SK-N-SH treated with all-trans-retinoic acid at 6 μM for 48 hours (cell line): ENCODE data around the gene KRTAP5-6.

Experiments
- ATAC-seq: fragments of 200-7000 bp; cut with Tn5 transposase; 3 replicates; pipeline ENCODE4 v1.9.1; 2020; ENCODE audit warnings: mild to moderate bottlenecking, moderate library complexity
- ARNTL ChIP-seq: fragments of 450-650 bp; formaldehyde crosslinking; IDR thresholded peaks from 2 replicates; pipeline ENCODE4 v1.5.0; 2020; ENCODE audit warnings: low read depth, mild to moderate bottlenecking, moderate library complexity, borderline replicate concordance
- BACH2 ChIP-seq: fragments of 250-450 bp; sonication (Bioruptor Pico); IDR thresholded peaks from 2 replicates; pipeline ENCODE4 v1.9.0; 2021; ENCODE audit warnings: mild to moderate bottlenecking, borderline replicate concordance
- CSDC2 ChIP-seq: fragments of 250-450 bp; sonication (Bioruptor Pico); IDR thresholded peaks from 2 replicates; pipeline ENCODE4 v1.5.0; 2020; ENCODE audit warnings: mild to moderate bottlenecking, moderate library complexity
- CSRNP3 ChIP-seq: fragments of 250-450 bp; sonication (Bioruptor Pico); IDR thresholded peaks from 2 replicates; pipeline ENCODE4 v1.5.1; 2021; ENCODE audit warnings: mild to moderate bottlenecking, moderate library complexity
- ESRRG ChIP-seq: fragments of 250-450 bp; sonication (Bioruptor Pico); IDR thresholded peaks from 2 replicates; pipeline ENCODE4 v1.6.1; 2021; ENCODE audit warnings: mild to moderate bottlenecking
- GLIS3 ChIP-seq: fragments of 250-450 bp; sonication (Bioruptor Pico); IDR thresholded peaks from 2 replicates; pipeline ENCODE4 v1.5.0; 2020; ENCODE audit warnings: mild to moderate bottlenecking, moderate library complexity
- ISL1 ChIP-seq: fragments of 250-450 bp; sonication (Bioruptor Pico); IDR thresholded peaks from 2 replicates; pipeline ENCODE4 v2.1.2; 2022; ENCODE audit warnings: mild to moderate bottlenecking, moderate library complexity
- OSR1 ChIP-seq: fragments of 250-450 bp; sonication (Bioruptor Pico); IDR thresholded peaks from 2 replicates; pipeline ENCODE4 v1.8.0; 2022; ENCODE audit warnings: moderate library complexity, mild to moderate bottlenecking, inconsistent platforms
- PATZ1 ChIP-seq: fragments of 250-450 bp; sonication (Bioruptor Pico); IDR thresholded peaks from 2 replicates; pipeline ENCODE4 v1.8.0; 2020; ENCODE audit warnings: mild to moderate bottlenecking, moderate library complexity, borderline replicate concordance
- POU6F1 ChIP-seq: fragments of 250-450 bp; sonication (Bioruptor Pico); IDR thresholded peaks from 2 replicates; pipeline ENCODE4 v1.8.0; 2021; ENCODE audit warnings: low read depth, mild to moderate bottlenecking, moderate library complexity, borderline replicate concordance
- PPARA ChIP-seq: fragments of 250-450 bp; sonication (Bioruptor Pico); IDR thresholded peaks from 2 replicates; pipeline ENCODE4 v1.5.0; 2020; ENCODE audit warnings: mild to moderate bottlenecking, borderline replicate concordance
- RARB ChIP-seq: fragments of 250-450 bp; sonication (Bioruptor Pico); IDR thresholded peaks from 2 replicates; pipeline ENCODE4 v1.8.0; 2021; ENCODE audit warnings: mild to moderate bottlenecking, moderate library complexity
- SNAI2 ChIP-seq: fragments of 250-450 bp; sonication (Bioruptor Pico); IDR thresholded peaks from 2 replicates; pipeline ENCODE4 v1.5.0; 2020; ENCODE audit warnings: mild to moderate bottlenecking, moderate library complexity
- TCF4 ChIP-seq: fragments of 250-450 bp; sonication (Bioruptor Pico); IDR thresholded peaks from 2 replicates; pipeline ENCODE4 v1.8.0; 2021; ENCODE audit warnings: mild to moderate bottlenecking, moderate library complexity, borderline replicate concordance
- TOX ChIP-seq: fragments of 250-450 bp; sonication (Bioruptor Pico); IDR thresholded peaks from 2 replicates; pipeline ENCODE4 v1.8.0; 2021; ENCODE audit warnings: mild to moderate bottlenecking, moderate library complexity, borderline replicate concordance
- TSHZ2 ChIP-seq: fragments of 250-450 bp; sonication (Bioruptor Pico); IDR thresholded peaks from 2 replicates; pipeline ENCODE4 v1.5.0; 2020; ENCODE audit warnings: mild to moderate bottlenecking, moderate library complexity
- ZC3H10 ChIP-seq: fragments of 250-450 bp; sonication (Bioruptor Pico); IDR thresholded peaks from 2 replicates; pipeline ENCODE4 v1.5.1; 2021; ENCODE audit warnings: mild to moderate bottlenecking, moderate library complexity
- ZFP3 ChIP-seq: fragments of 250-450 bp; sonication (Bioruptor Pico); IDR thresholded peaks from 2 replicates; pipeline ENCODE4 v1.5.0; 2020; ENCODE audit warnings: mild to moderate bottlenecking, moderate library complexity
- ZFP30 ChIP-seq: fragments of 450-650 bp; formaldehyde crosslinking; IDR thresholded peaks from 2 replicates; pipeline ENCODE4 v1.5.0; 2022; ENCODE audit warnings: mild to moderate bottlenecking, moderate library complexity
- ZNF565 ChIP-seq: fragments of 450-650 bp; formaldehyde crosslinking; conservative IDR thresholded peaks from 2 replicates; pipeline ENCODE4 v1.5.0; 2020; ENCODE audit warnings: low read depth, mild to moderate bottlenecking, moderate library complexity
- ZNF70 ChIP-seq: fragments of 450-650 bp; formaldehyde crosslinking; IDR thresholded peaks from 2 replicates; pipeline ENCODE4 v1.5.0; 2020; ENCODE audit warnings: mild to moderate bottlenecking, moderate library complexity
- TF ChIP-seq, protein P1 (sequence below): fragments of 250-450 bp; sonication (Bioruptor Pico); IDR thresholded peaks from 2 replicates; pipeline ENCODE4 v1.5.1; 2020; ENCODE audit warnings: low read depth, mild to moderate bottlenecking, moderate library complexity

KRTAP5-6 gene

DNA sequence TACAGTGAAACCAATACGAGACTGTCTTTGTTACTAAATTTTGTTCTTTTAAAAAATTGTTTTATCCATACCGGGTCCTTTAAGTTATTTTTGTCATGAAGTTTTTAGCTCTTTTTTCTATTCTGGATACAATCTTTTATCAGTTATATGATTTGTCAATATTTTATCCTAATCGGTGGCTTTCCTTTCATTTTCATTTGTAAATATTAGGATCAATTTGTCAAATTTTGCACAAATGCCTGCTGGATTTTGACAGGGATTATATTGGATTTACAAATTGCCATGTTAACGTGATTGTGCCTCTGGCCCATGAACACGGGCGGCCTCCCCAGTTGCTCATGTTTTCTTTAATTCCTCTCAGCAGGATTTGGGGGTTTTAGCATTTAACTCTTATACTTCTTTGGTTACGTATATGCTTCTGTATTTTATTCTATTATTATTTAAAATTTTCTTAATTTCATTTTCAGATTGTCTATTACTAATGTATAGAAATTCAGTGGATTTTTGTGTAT, 20.7 kb upstream of the KRTAP5-6 start:
- TF ChIP-seq CSRNP3 (CRISPR knock-in tag) (no peak), PPARA (CRISPR knock-in tag) (no peak), TCF4 (CRISPR knock-in tag) (no peak), OSR1 (CRISPR knock-in tag) (no peak), ZNF565 (no peak), TOX (CRISPR knock-in tag) (no peak), SNAI2 (CRISPR knock-in tag) (no peak), RARB (no peak), POU6F1 (CRISPR knock-in tag) (no peak), TSHZ2 (CRISPR knock-in tag) (no peak), ISL1 (CRISPR knock-in tag) (no peak), ZFP3 (no peak)
- TF ChIP-seq, protein P1, sequence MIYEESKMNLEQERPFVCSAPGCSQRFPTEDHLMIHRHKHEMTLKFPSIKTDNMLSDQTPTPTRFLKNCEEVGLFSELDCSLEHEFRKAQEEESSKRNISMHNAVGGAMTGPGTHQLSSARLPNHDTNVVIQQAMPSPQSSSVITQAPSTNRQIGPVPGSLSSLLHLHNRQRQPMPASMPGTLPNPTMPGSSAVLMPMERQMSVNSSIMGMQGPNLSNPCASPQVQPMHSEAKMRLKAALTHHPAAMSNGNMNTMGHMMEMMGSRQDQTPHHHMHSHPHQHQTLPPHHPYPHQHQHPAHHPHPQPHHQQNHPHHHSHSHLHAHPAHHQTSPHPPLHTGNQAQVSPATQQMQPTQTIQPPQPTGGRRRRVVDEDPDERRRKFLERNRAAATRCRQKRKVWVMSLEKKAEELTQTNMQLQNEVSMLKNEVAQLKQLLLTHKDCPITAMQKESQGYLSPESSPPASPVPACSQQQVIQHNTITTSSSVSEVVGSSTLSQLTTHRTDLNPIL (CRISPR knock-in tag), result no peak

DNA sequence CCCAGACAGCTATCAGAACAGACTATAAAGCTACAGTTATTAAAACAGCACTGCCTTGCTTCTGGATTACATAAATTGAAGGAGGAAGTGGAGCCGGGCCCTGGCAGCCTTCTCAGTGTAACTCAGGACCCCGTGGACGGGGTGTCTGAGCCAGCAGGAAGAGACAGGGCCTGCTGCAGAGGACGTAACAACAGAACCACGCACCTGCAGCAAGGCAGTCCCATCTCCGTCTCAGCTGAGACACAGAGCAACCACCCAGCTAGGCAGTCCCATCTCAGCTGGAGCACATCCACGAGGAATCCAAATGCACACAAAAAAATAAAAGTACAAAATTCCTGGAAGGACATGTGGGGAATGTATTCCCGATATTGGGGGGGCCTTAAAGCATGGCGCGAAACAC, 17.1 kb upstream of the KRTAP5-6 start:
- TF ChIP-seq ESRRG (no peak), ZFP3 (no peak), ZFP30 (CRISPR knock-in tag) (no peak), ZNF565 (no peak), BACH2 (CRISPR knock-in tag) (no peak), PPARA (CRISPR knock-in tag) (no peak), ARNTL (CRISPR knock-in tag) (no peak), ISL1 (CRISPR knock-in tag) (no peak), PATZ1 (CRISPR knock-in tag) (no peak), RARB (no peak), ZC3H10 (CRISPR knock-in tag) (no peak), OSR1 (CRISPR knock-in tag) (no peak), CSRNP3 (CRISPR knock-in tag) (no peak), CSDC2 (CRISPR knock-in tag) (no peak), TCF4 (CRISPR knock-in tag) (no peak), GLIS3 (no peak), TSHZ2 (CRISPR knock-in tag) (no peak), TOX (CRISPR knock-in tag) (no peak), SNAI2 (CRISPR knock-in tag) (no peak), ZNF70 (CRISPR knock-in tag) (no peak)

More for the DNA sequence above, 20.7 kb upstream of the KRTAP5-6 start:
- ATAC-seq, result no peak

More for the DNA sequence above, 17.1 kb upstream of the KRTAP5-6 start:
- no peak for ATAC-seq
